Lower leg skin (tissue), 4 donors: ENCODE measurements around the gene WDR27. TPM values are rescaled to one million over a fixed set of nuclear protein-coding genes. Genes with fewer than 3 reads are reported as not detected.
A peak's percentile ranks its signal among the peaks of the same experiment; 100 is the strongest.

Experiments used
- DNase-seq, 2 donors: peaks; one replicate each; pipeline ENCODE4 v3.0.0-alpha.2; 2019; ENCODE audit warnings: low spot score in 2 of 2
- H3K4me3 ChIP-seq: fragments of 200-600 bp; sonication (generic); 2 replicates; pipeline ENCODE4 v1.5.1; 2017; ENCODE audit warnings: mild to moderate bottlenecking, low read depth; ENCODE audit not compliant: poor library complexity, severe bottlenecking
- CTCF ChIP-seq, 3 donors: fragments of 450-650 bp; IDR thresholded peaks; one replicate each; pipeline ENCODE4 v1.5.1; 2016; ENCODE audit warnings: antibody characterized with exemption in 3 of 3, mild to moderate bottlenecking in 3 of 3, moderate library complexity in 2 of 3
- POLR2A ChIP-seq, 2 donors: fragments of 450-650 bp; IDR thresholded peaks; one replicate each; pipeline ENCODE4 v1.6.1; 2016 to 2017; ENCODE audit warnings: antibody characterized with exemption in 2 of 2, mild to moderate bottlenecking in 1 of 2, moderate library complexity in 1 of 2
- WGBS, 2 donors: methylation state at CpG; one replicate each; pipeline ENCODE4 v1.1.5; 2018; 5-methylcytosine and 5-hydroxymethylcytosine counted together
- intact Hi-C: fragments of 100-400 bp; cut with DNase I; formaldehyde crosslinking; loops from one replicate; pipeline ENCODE4 v1.15.0; 2023; ENCODE audit warnings: low total_unique reads
- total RNA-seq, 4 donors: library from RNA; depleted of rRNA; stranded (reverse); fragments of >200 nt; gene quantifications; one replicate each; pipeline ENCODE4 v1.1.0, GENCODE V29; 2016

WDR27 gene
- total RNA-seq, 4 donors from 2014 or later: 15.7 to 40.0 (median 19.5) TPM

GRCh38 chr6:169659820-169660610, 41.8 kb downstream of the WDR27 start:
- intact Hi-C loops: no loop called here
- DNase-seq: no peak

GRCh38 chr6:169657284-169657610, 44.6 kb downstream of the WDR27 start:
- intact Hi-C loops: no loop called here
- DNase-seq: no peak
- no peak for TF ChIP-seq POLR2A (IDR thresholded peaks at IDR 0.05)
- no peak for TF ChIP-seq CTCF (IDR thresholded peaks at IDR 0.05)
- 84 to 86% methylated on average over 13 of the region's 13 CpGs for WGBS, 2 donors
- H3K4me3 ChIP-seq: no peak overlapping the region

More at GRCh38 chr6:169659820-169660610, 41.8 kb downstream of the WDR27 start:
- WGBS, 2 donors: 91% methylated on average over 25 to 26 of the region's 26 CpGs
- H3K4me3 ChIP-seq: no peak overlapping the region
- TF ChIP-seq CTCF (IDR thresholded peaks at IDR 0.05) (no peak), POLR2A (IDR thresholded peaks at IDR 0.05) (no peak)

- TF ChIP-seq CTCF (IDR thresholded peaks at IDR 0.05) (no peak), POLR2A (IDR thresholded peaks at IDR 0.05) (no peak)
- WGBS, 2 donors: 92 to 96% methylated on average over 23 of the region's 23 CpGs
- DNase-seq: no peak
- intact Hi-C loops: no loop called here
- no peak overlapping the region for H3K4me3 ChIP-seq
Observed at GRCh38 chr6:169656546-169657283, 45.1 kb downstream of the WDR27 start.

GRCh38 chr6:169654598-169655391, 47.0 kb downstream of the WDR27 start:
- WGBS, 2 donors: 60 to 66% methylated on average over 42 to 46 of the region's 46 CpGs
- intact Hi-C loops: no loop called here
- no peak for TF ChIP-seq POLR2A (IDR thresholded peaks at IDR 0.05)
- TF ChIP-seq CTCF (IDR thresholded peaks at IDR 0.05): no peak
- DNase-seq: peak; percentile 68 to 94
- peak overlapping the region; percentile 29 for H3K4me3 ChIP-seq

GRCh38 chr6:169653691-169654090, 48.1 kb downstream of the WDR27 start:
- H3K4me3 ChIP-seq: no peak overlapping the region
- TF ChIP-seq POLR2A (IDR thresholded peaks at IDR 0.05) (no peak), CTCF (IDR thresholded peaks at IDR 0.05) (no peak)
- intact Hi-C loops: no loop called here
- 65 to 87% methylated on average over 6 of the region's 6 CpGs for WGBS, 2 donors
- no peak for DNase-seq
